Stimulated activated naive B cell treated with anti-CD40 and anti-IgM and Interleukin-4, amounts not matched to agents 10 μg/mL and 1 μg/mL and 100 μg/mL, for 72 hours (primary cell): ENCODE measurements around the gene PTCD3.

Experiments
- ATAC-seq, 2 donors: fragments of 150-1000 bp; cut with Tn5 transposase; replicated peaks; 2 replicates each; pipeline ENCODE4 v1.10.0; 2021; ENCODE audit warnings: moderate library complexity in 1 of 2
- DNase-seq: peaks from one replicate; pipeline ENCODE4 v3.0.0; 2021
- H3K27ac Mint-ChIP-seq: one replicate; pipeline ENCODE4 v1.8.0; 2022; ENCODE audit warnings: mild to moderate bottlenecking, mixed read lengths
- H3K27me3 Mint-ChIP-seq, 2 donors: one replicate each; pipeline ENCODE4 v1.8.0; 2022; ENCODE audit warnings: mixed read lengths in 2 of 2
- H3K36me3 Mint-ChIP-seq, 2 donors: one replicate each; pipeline ENCODE4 v1.8.0; 2022; ENCODE audit warnings: mixed read lengths in 2 of 2, mild to moderate bottlenecking in 1 of 2
- H3K4me1 Mint-ChIP-seq, 2 donors: one replicate each; pipeline ENCODE4 v1.8.0; 2022; ENCODE audit warnings: mixed read lengths in 2 of 2, mild to moderate bottlenecking in 1 of 2
- H3K4me3 Mint-ChIP-seq, 2 donors: one replicate each; pipeline ENCODE4 v1.8.0; 2022; ENCODE audit warnings: mild to moderate bottlenecking in 2 of 2, mixed read lengths in 2 of 2, moderate library complexity in 1 of 2
- H3K9me3 Mint-ChIP-seq, 2 donors: one replicate each; pipeline ENCODE4 v1.8.0; 2022; ENCODE audit warnings: mixed read lengths in 2 of 2, mild to moderate bottlenecking in 1 of 2

PTCD3 gene

GRCh38 chr2:86105252-86105968 lies 625 bp upstream of the PTCD3 start, which contains the start of gene POLR1A:
Gene POLR1A, minus strand, starts transcription at chr2:86105886. Its CDS starts 110 bp downstream, at chr2:86105776.
- H3K36me3 Mint-ChIP-seq = peaks cover 33 to 39% of the 10 kb centered on the region in 2 donors

GRCh38 chr2:86107031-86107430 lies 996 bp downstream of the PTCD3 start:
- Mint-ChIP-seq H3K36me3 (peaks cover 33 to 40% of the 10 kb centered on the region in 2 donors), H3K9me3 (no peaks in the 10 kb centered on the region), H3K27me3 (no peaks in the 10 kb centered on the region), H3K4me3 (peak overlapping the region; percentile 94 to 96), H3K4me1 (peaks cover 28 to 39% of the 10 kb centered on the region in 2 donors), H3K27ac (peak overlapping the region; percentile 86)
- DNase-seq (no peak), ATAC-seq (no peak)

More at GRCh38 chr2:86105252-86105968, 625 bp upstream of the PTCD3 start, which contains the start of gene POLR1A:
- ATAC-seq (peak; percentile 83 to 86), DNase-seq (peak; percentile 78)
- H3K4me3 Mint-ChIP-seq = peak within 1 kb of the TSS; percentile 94 to 96
- no peaks in the 10 kb centered on the region for H3K9me3 Mint-ChIP-seq
- peak within 1 kb of the TSS; percentile 100 for H3K27ac Mint-ChIP-seq
- H3K4me1 Mint-ChIP-seq = peaks cover 29 to 45% of the 10 kb centered on the region in 2 donors
- no peaks in the 10 kb centered on the region for H3K27me3 Mint-ChIP-seq

- H3K27me3 Mint-ChIP-seq = no peaks in the 10 kb centered on the region
- H3K4me1 Mint-ChIP-seq = no peaks in the 10 kb centered on the region
- H3K27ac Mint-ChIP-seq = no peak overlapping the region
- no peak overlapping the region for H3K4me3 Mint-ChIP-seq
- DNase-seq (no peak), ATAC-seq (no peak)
- no peaks in the 10 kb centered on the region for H3K9me3 Mint-ChIP-seq
- peaks cover 35 to 52% of the 10 kb centered on the region in 2 donors for H3K36me3 Mint-ChIP-seq
Measured at GRCh38 chr2:86118130-86118529, 12.1 kb downstream of the PTCD3 start.

GRCh38 chr2:86123328-86123925 lies 17.4 kb downstream of the PTCD3 start:
- Mint-ChIP-seq H3K9me3 (no peaks in the 10 kb centered on the region), H3K4me1 (no peaks in the 10 kb centered on the region), H3K4me3 (no peak overlapping the region), H3K27me3 (no peaks in the 10 kb centered on the region), H3K27ac (no peak overlapping the region), H3K36me3 (peaks cover 24 to 45% of the 10 kb centered on the region in 2 donors)
- ATAC-seq = no peak
- no peak for DNase-seq

GRCh38 chr2:86124683-86125082 lies 18.6 kb downstream of the PTCD3 start:
- no peak overlapping the region for H3K4me3 Mint-ChIP-seq
- peaks cover 4 to 6% of the 10 kb centered on the region in 2 donors for H3K4me1 Mint-ChIP-seq
- no peaks in the 10 kb centered on the region for H3K9me3 Mint-ChIP-seq
- H3K27ac Mint-ChIP-seq = no peak overlapping the region
- DNase-seq = no peak
- H3K36me3 Mint-ChIP-seq = peaks cover 21 to 46% of the 10 kb centered on the region in 2 donors
- ATAC-seq = no peak
- H3K27me3 Mint-ChIP-seq = no peaks in the 10 kb centered on the region

GRCh38 chr2:86134709-86135108 lies 28.7 kb downstream of the PTCD3 start:
- H3K27me3 Mint-ChIP-seq = no peaks in the 10 kb centered on the region
- H3K36me3 Mint-ChIP-seq = peaks cover 45 to 68% of the 10 kb centered on the region in 2 donors
- H3K4me3 Mint-ChIP-seq = no peak overlapping the region
- no peak for ATAC-seq
- H3K27ac Mint-ChIP-seq = peak overlapping the region; percentile 20
- no peak for DNase-seq
- H3K4me1 Mint-ChIP-seq = peaks cover 0 to 3% of the 10 kb centered on the region in 2 donors
- H3K9me3 Mint-ChIP-seq = no peaks in the 10 kb centered on the region

- Mint-ChIP-seq H3K4me3 (no peak overlapping the region), H3K27me3 (no peaks in the 10 kb centered on the region), H3K27ac (no peak overlapping the region), H3K4me1 (no peaks in the 10 kb centered on the region), H3K9me3 (no peaks in the 10 kb centered on the region), H3K36me3 (peaks cover 45 to 66% of the 10 kb centered on the region in 2 donors)
- ATAC-seq (no peak), DNase-seq (no peak)
Measured at GRCh38 chr2:86135653-86136052, 29.6 kb downstream of the PTCD3 start.

- H3K4me1 Mint-ChIP-seq = no peaks in the 10 kb centered on the region
- no peak overlapping the region for H3K27ac Mint-ChIP-seq
Measured at GRCh38 chr2:86136141-86136540, 30.1 kb downstream of the PTCD3 start.

GRCh38 chr2:86138736-86139625 lies 32.9 kb downstream of the PTCD3 start:
- no peak for ATAC-seq
- Mint-ChIP-seq H3K4me1 (no peaks in the 10 kb centered on the region), H3K9me3 (no peaks in the 10 kb centered on the region), H3K4me3 (no peak overlapping the region), H3K36me3 (peaks cover 38 to 63% of the 10 kb centered on the region in 2 donors), H3K27ac (peak overlapping the region; percentile 76), H3K27me3 (no peaks in the 10 kb centered on the region)
- DNase-seq = no peak

More at GRCh38 chr2:86136141-86136540, 30.1 kb downstream of the PTCD3 start:
- DNase-seq (no peak), ATAC-seq (no peak)
- Mint-ChIP-seq H3K27me3 (no peaks in the 10 kb centered on the region), H3K36me3 (peaks cover 43 to 67% of the 10 kb centered on the region in 2 donors), H3K9me3 (no peaks in the 10 kb centered on the region), H3K4me3 (no peak overlapping the region)

GRCh38 chr2:86139981-86140380 lies 33.9 kb downstream of the PTCD3 start:
- Mint-ChIP-seq H3K27ac (no peak overlapping the region), H3K9me3 (no peaks in the 10 kb centered on the region), H3K27me3 (no peaks in the 10 kb centered on the region), H3K36me3 (peaks cover 38 to 66% of the 10 kb centered on the region in 2 donors), H3K4me3 (no peak overlapping the region), H3K4me1 (peaks cover 0 to 2% of the 10 kb centered on the region in 2 donors)
- DNase-seq = no peak
- no peak for ATAC-seq

GRCh38 chr2:86140969-86141392 lies 34.9 kb downstream of the PTCD3 start:
- Mint-ChIP-seq H3K27me3 (no peaks in the 10 kb centered on the region), H3K27ac (no peak overlapping the region), H3K4me3 (no peak overlapping the region), H3K4me1 (peaks cover 0 to 2% of the 10 kb centered on the region in 2 donors), H3K9me3 (no peaks in the 10 kb centered on the region), H3K36me3 (peaks cover 28 to 59% of the 10 kb centered on the region in 2 donors)
- ATAC-seq (no peak), DNase-seq (no peak)

GRCh38 chr2:86142436-86143257 lies 36.6 kb downstream of the PTCD3 start:
- peaks cover 23 to 51% of the 10 kb centered on the region in 2 donors for H3K36me3 Mint-ChIP-seq
- ATAC-seq (no peak), DNase-seq (no peak)
- H3K9me3 Mint-ChIP-seq = no peaks in the 10 kb centered on the region
- H3K27ac Mint-ChIP-seq = peak overlapping the region; percentile 3
- H3K4me1 Mint-ChIP-seq = peaks cover 2 to 3% of the 10 kb centered on the region in 2 donors
- H3K27me3 Mint-ChIP-seq = no peaks in the 10 kb centered on the region
- no peak overlapping the region for H3K4me3 Mint-ChIP-seq

- ATAC-seq (no peak), DNase-seq (no peak)
- peak overlapping the region; percentile 3 for H3K27ac Mint-ChIP-seq
- no peaks in the 10 kb centered on the region for H3K9me3 Mint-ChIP-seq
- H3K4me1 Mint-ChIP-seq = peaks cover 7 to 8% of the 10 kb centered on the region in 2 donors
- peaks cover 21 to 50% of the 10 kb centered on the region in 2 donors for H3K36me3 Mint-ChIP-seq
- no peak overlapping the region for H3K4me3 Mint-ChIP-seq
- no peaks in the 10 kb centered on the region for H3K27me3 Mint-ChIP-seq
Measured at GRCh38 chr2:86143307-86143706, 37.3 kb downstream of the PTCD3 start.
